Esophagus (tissue), 2 donors: ENCODE data around the gene OSBPL8. TPM values are rescaled to one million over a fixed set of nuclear protein-coding genes. Genes with fewer than 3 reads are reported as not detected.
"Not testable (repeated sequence)": the region's sequence is repeated elsewhere in the genome, so short reads cannot be mapped to it uniquely, and the experiment has no call there.

ENCODE experiments used
- H3K27ac ChIP-seq, 2 donors: one replicate each; pipeline ENCODE4 v1.5.1; 2013; ENCODE audit warnings: low read depth in 2 of 2, mild to moderate bottlenecking in 2 of 2, inconsistent platforms in 1 of 2, low read length in 1 of 2, moderate library complexity in 1 of 2
- H3K27me3 ChIP-seq, 2 donors: one replicate each; pipeline ENCODE4 v1.6.1; 2013; ENCODE audit warnings: low read length in 2 of 2, control low read depth in 1 of 2, mild to moderate bottlenecking in 1 of 2; ENCODE audit not compliant: insufficient read depth in 2 of 2, control insufficient read depth in 1 of 2
- H3K36me3 ChIP-seq, 2 donors: one replicate each; pipeline ENCODE4 v1.6.1; 2013; ENCODE audit warnings: low read length in 1 of 2; ENCODE audit not compliant: control insufficient read depth in 2 of 2, insufficient read depth in 2 of 2
- H3K4me1 ChIP-seq, 2 donors: one replicate each; pipeline ENCODE4 v1.6.1; 2013; ENCODE audit warnings: low read length in 1 of 2; ENCODE audit not compliant: control insufficient read depth in 2 of 2, insufficient read depth in 2 of 2
- H3K4me3 ChIP-seq, 2 donors: one replicate each; pipeline ENCODE4 v1.5.1; 2013; ENCODE audit warnings: low read length in 2 of 2, mild to moderate bottlenecking in 2 of 2, low read depth in 1 of 2, moderate library complexity in 1 of 2
- H3K9me3 ChIP-seq, 2 donors: one replicate each; pipeline ENCODE4 v1.6.1; 2013; ENCODE audit warnings: mild to moderate bottlenecking in 2 of 2, low read depth in 1 of 2, low read length in 1 of 2, moderate library complexity in 1 of 2; ENCODE audit not compliant: control insufficient read depth in 2 of 2, insufficient read depth in 1 of 2
- WGBS, 2 donors: extraction: QIAGEN DNeasy Blood & Tissue Kit; methylation state at CpG; one replicate each; pipeline ENCODE4 v1.1.7; 2013; 5-methylcytosine and 5-hydroxymethylcytosine counted together
- polyA plus RNA-seq, 2 donors: library from polyadenylated mRNA; stranded (reverse); fragments of 200-250 nt; gene quantifications; one replicate each; pipeline ENCODE4 v1.2.3, GENCODE V29; 2013
- donor health status: healthy with polysubstance abuse.
- donor health status: Bipolar disorder and iron deficiency.

OSBPL8 gene
- polyA plus RNA-seq, 2 donors: 9.3 to 11.1 TPM

DNA sequence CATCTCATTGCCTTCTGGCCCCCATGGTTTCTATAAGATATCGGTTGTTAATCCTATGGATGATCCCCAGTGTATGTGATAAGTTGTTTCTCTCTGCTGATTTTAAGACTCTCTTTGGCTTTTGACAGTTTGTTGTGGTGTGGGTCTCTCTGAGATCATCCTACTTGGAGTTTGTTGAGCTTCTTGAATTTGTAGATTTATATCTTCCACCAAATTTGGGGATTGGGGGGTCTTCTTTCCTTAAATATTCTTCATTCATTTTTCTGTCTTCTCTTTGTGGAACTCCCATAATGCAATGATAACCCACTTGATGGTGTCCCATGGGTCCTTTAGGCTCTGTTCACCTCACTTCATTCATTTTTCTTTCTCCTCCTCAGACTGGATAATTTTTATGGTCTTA lies 191.3 kb downstream of the OSBPL8 start:
- peaks cover 0 to 4% of the 10 kb centered on the region in 2 donors for H3K9me3 ChIP-seq
- 97 to 99% methylated on average over 1 of the region's 1 CpG for WGBS, 2 donors
- H3K4me3 ChIP-seq: no peak overlapping the region
- H3K36me3 ChIP-seq: peaks cover 3% of the 10 kb centered on the region in 2 donors
- H3K27ac ChIP-seq: no peak overlapping the region
- no peaks in the 10 kb centered on the region for H3K27me3 ChIP-seq
- no peaks in the 10 kb centered on the region for H3K4me1 ChIP-seq

GRCh38 chr12:76366163-76366562 lies 193.4 kb downstream of the OSBPL8 start:
- WGBS, 2 donors: 87 to 89% methylated on average over 1 of the region's 1 CpG
- H3K9me3 ChIP-seq: peaks cover 0 to 4% of the 10 kb centered on the region in 2 donors
- no peaks in the 10 kb centered on the region for H3K4me1 ChIP-seq
- no peaks in the 10 kb centered on the region for H3K27me3 ChIP-seq
- no peak overlapping the region for H3K4me3 ChIP-seq
- peaks cover 3% of the 10 kb centered on the region in 2 donors for H3K36me3 ChIP-seq
- H3K27ac ChIP-seq: no peak overlapping the region

DNA sequence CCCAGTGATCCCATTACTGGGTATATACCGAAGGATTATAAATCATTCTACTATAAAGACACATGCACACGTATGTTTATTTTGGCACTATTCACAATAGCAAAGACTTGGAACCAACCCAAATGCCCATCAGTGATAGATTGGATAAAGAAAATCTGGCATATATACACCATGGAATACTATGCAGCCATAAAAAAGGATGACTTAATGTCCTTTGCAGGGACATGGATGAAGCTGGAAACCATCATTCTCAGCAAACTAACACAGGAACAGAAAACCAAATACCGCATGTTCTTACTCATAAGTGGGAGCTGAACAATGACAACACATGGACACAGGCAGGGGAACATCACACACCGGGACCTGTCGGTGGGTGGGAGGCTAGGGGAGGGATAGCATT lies 195.4 kb downstream of the OSBPL8 start:
- H3K4me3 ChIP-seq, H3K9me3 ChIP-seq, H3K36me3 ChIP-seq, H3K27ac ChIP-seq, H3K4me1 ChIP-seq, H3K27me3 ChIP-seq: not testable (repeated sequence)
- WGBS, 2 donors: 85 to 91% methylated on average over 5 of the region's 5 CpGs

DNA sequence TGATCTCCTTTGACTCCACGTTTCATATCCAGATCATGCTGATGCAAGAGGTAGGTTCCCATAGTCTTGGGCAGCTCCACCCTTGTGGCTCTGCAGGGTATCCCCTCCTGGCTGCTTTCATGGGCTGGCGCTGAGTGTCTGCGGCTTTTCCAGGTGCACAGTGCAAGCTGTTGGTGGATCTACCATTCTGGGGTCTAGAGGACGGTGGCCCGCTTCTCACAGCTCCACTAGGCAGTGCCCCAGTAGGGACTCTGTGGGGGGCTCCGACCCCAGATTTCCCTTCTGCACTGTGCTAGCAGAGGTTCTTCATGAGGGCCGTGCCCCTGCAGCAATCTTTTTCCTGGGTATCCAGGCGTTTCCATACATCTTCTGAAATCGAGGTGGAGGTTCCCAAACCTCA lies 199.3 kb downstream of the OSBPL8 start:
- Histone ChIP-seq H3K4me1 (no peaks in the 10 kb centered on the region), H3K9me3 (peaks cover 0 to 4% of the 10 kb centered on the region in 2 donors), H3K27me3 (no peaks in the 10 kb centered on the region), H3K36me3 (no peaks in the 10 kb centered on the region), H3K4me3 (no peak overlapping the region), H3K27ac (no peak overlapping the region)
- WGBS, 2 donors: 97 to 98% methylated on average over 9 of the region's 9 CpGs

DNA sequence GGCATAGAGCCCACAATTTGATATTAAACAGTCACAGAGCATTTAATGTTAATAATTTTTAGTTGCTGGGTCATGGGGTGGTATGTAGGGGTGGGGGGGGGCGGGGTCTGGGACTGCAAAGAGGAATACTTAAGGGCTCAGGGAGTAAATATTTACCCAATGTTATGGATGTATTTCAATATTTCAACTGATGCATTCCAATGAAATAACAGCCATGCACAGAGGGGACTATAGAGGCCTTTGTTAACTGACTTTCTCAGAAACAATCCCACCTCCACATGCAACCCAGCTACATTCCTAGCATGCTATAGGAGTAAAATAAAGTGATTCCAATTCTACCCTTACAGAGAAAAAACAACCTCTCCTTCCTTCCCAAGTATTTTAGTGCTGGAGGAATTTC lies 203.5 kb downstream of the OSBPL8 start:
- no peaks in the 10 kb centered on the region for H3K36me3 ChIP-seq
- H3K4me3 ChIP-seq: no peak overlapping the region
- no peaks in the 10 kb centered on the region for H3K9me3 ChIP-seq
- H3K4me1 ChIP-seq: no peaks in the 10 kb centered on the region
- WGBS, 2 donors: 72 to 81% methylated on average over 1 of the region's 1 CpG
- no peak overlapping the region for H3K27ac ChIP-seq
- H3K27me3 ChIP-seq: no peaks in the 10 kb centered on the region

DNA sequence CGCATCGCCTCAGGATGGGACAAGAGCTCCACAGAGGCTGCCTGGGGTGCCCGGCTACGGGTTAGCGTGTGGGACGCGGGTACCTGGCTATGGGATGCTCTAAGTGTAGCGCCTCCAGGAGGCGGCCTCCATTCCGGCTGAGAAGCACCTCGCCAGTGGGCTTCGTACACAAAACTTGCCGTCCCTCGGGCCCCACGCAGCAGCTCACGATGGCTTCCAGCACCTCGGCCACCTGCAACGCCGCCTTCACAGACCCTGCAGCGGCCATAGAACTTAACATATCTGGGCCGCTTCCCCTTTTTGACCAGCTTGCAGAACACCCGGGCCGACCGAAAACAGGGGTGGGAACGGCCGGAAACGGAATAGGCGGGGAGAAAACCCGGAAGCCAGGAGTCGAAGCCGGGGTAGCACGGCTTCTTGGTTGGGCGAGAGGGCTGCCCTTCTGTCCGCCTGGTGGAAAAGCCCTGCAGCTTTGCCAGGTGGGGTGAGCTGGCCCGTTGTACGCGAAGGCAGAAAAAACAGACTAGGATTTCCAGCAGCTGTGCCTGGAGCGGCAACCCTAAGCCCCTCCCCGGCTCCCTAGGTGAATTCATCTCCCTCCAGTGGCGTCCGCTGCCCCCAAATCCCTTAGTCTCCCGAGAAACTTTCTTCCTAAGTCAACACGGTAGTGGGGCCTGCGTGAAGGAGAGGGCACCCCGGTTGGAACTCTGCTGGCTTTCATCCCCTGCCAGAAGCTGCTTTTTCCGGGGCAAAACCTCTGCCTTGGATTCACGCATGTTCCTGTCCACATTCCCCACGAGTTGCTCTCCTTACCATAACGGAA lies 211.3 kb downstream of the OSBPL8 start, which contains the start of gene BBS10:
Gene BBS10, minus strand, starts transcription at position 337 of the 823 bp plus-strand sequence. Its CDS starts 57 bp downstream, at position 280.
- no peaks in the 10 kb centered on the region for H3K27me3 ChIP-seq
- peak within 1 kb of the TSS; percentile 68 to 98 for H3K4me3 ChIP-seq
- no peaks in the 10 kb centered on the region for H3K9me3 ChIP-seq
- WGBS, 2 donors: 1% methylated on average over 49 of the region's 49 CpGs
- peak within 1 kb of the TSS; percentile 80 to 98 for H3K27ac ChIP-seq
- no peaks in the 10 kb centered on the region for H3K4me1 ChIP-seq
- no peaks in the 10 kb centered on the region for H3K36me3 ChIP-seq

- H3K4me3 ChIP-seq: peak overlapping the region in 1 of 2 donors; percentile 98
- H3K27ac ChIP-seq: no peak overlapping the region
- WGBS, 2 donors: 51 to 60% methylated on average over 4 of the region's 4 CpGs
Measured at GRCh38 chr12:76346798-76347420, 212.7 kb downstream of the OSBPL8 start.

DNA sequence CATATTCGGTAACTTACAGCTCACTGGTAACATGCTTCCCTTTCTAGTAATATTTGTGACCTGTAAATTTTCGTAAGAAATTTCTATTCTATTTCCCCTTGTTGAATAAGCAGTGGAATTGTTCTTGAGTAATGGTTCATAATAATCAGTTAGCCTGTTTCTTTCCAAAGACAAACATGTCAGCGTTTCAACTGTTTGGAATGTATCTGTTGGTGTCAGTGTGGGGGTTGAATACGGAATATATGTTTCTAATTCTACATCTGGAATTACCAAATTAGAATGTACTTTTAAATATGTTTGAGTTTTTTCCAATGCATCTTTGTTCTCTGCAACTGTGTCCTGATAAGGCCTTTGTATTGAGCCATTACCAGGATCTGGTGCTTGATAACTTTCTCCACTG lies 213.3 kb downstream of the OSBPL8 start:
- no peaks in the 10 kb centered on the region for H3K4me1 ChIP-seq
- H3K4me3 ChIP-seq: no peak overlapping the region
- WGBS, 2 donors: 79 to 85% methylated on average over 4 of the region's 4 CpGs
- no peaks in the 10 kb centered on the region for H3K36me3 ChIP-seq
- no peaks in the 10 kb centered on the region for H3K9me3 ChIP-seq
- no peaks in the 10 kb centered on the region for H3K27me3 ChIP-seq
- H3K27ac ChIP-seq: no peak overlapping the region

More at GRCh38 chr12:76346798-76347420, 212.7 kb downstream of the OSBPL8 start:
- H3K27me3 ChIP-seq: no peaks in the 10 kb centered on the region
- H3K4me1 ChIP-seq: no peaks in the 10 kb centered on the region
- no peaks in the 10 kb centered on the region for H3K9me3 ChIP-seq
- no peaks in the 10 kb centered on the region for H3K36me3 ChIP-seq

- 92 to 96% methylated on average over 1 of the region's 1 CpG for WGBS, 2 donors
- no peaks in the 10 kb centered on the region for H3K27me3 ChIP-seq
- no peak overlapping the region for H3K27ac ChIP-seq
- H3K9me3 ChIP-seq: no peaks in the 10 kb centered on the region
- H3K4me1 ChIP-seq: no peaks in the 10 kb centered on the region
- no peak overlapping the region for H3K4me3 ChIP-seq
- H3K36me3 ChIP-seq: no peaks in the 10 kb centered on the region
Measured at GRCh38 chr12:76345569-76345968, 214.0 kb downstream of the OSBPL8 start.
